ENCODE results near the gene ALDH7A1.

- TF ChIP-seq CTCF (IDR thresholded peaks at IDR 0.05) = no peak
- TF ChIP-seq EZH2 (IDR thresholded peaks at IDR 0.05) = no peak
Measured at GRCh38 chr5:126525630-126526245, 69.3 kb downstream of the ALDH7A1 start.

All from neural progenitor cell (in vitro differentiated cells).